H1 (cell line): ENCODE data around the gene SNX25. TPM values are rescaled to one million over a fixed set of nuclear protein-coding genes. Genes with fewer than 3 reads are reported as not detected.

ENCODE experiments used
- CHD1 ChIP-seq: IDR thresholded peaks from 2 replicates; pipeline ENCODE4 v1.6.1; 2012; ENCODE audit warnings: low read depth, low read length, improper control_type of control experiment
- KDM1A ChIP-seq: fragments of 200-600, 300-600 bp; sonication (generic); IDR thresholded peaks from 2 replicates; pipeline ENCODE4 v1.7.1; 2016; ENCODE audit warnings: mild to moderate bottlenecking, low read length, borderline replicate concordance
- KDM4A ChIP-seq: IDR thresholded peaks from one replicate; pipeline ENCODE4 v1.7.1; 2012; ENCODE audit warnings: low read depth, mild to moderate bottlenecking, moderate library complexity, low read length, inconsistent platforms; ENCODE audit not compliant: severe bottlenecking
- KDM5A ChIP-seq: fragments of 200-600 bp; IDR thresholded peaks from 2 replicates; pipeline ENCODE4 v1.7.1; 2012; ENCODE audit warnings: mild to moderate bottlenecking, low read length, inconsistent platforms, mixed read lengths
- PHF8 ChIP-seq: fragments of 200-600 bp; sonication (generic); conservative IDR thresholded peaks from 2 replicates; pipeline ENCODE4 v1.7.1; 2012; ENCODE audit warnings: low read depth, mild to moderate bottlenecking, inconsistent platforms, low read length, moderate library complexity
- SP1 ChIP-seq: IDR thresholded peaks from 2 replicates; pipeline ENCODE4 v1.6.1; 2011; ENCODE audit warnings: low read depth, low read length
- polyA plus RNA-seq, 7 experiments: library from polyadenylated mRNA; depleted of rRNA in 3 of 7; stranded (reverse) in 5 of 7; unstranded in 2 of 7; fragments of >200 nt in 5 of 7; fragments of 200-250 nt in 2 of 7; gene quantifications; 1 replicate in 5 of 7; 2 replicates in 1 of 7; 4 replicates in 1 of 7; pipeline versions ENCODE4 v1.2.1 to v1.2.3, GENCODE V29; 2011 to 2013; ENCODE audit warnings: missing spikeins in 2 of 7, mixed read lengths in 2 of 7
- total RNA-seq: library from RNA; stranded (reverse); fragmentation: NEBNext Ultra II Directional; extraction: Animal tissue kit (Norgen Biotek cat#: 25700); gene quantifications from 2 replicates; pipeline ENCODE4 v1.2.1, GENCODE V29; 2021
- TF ChIP-seq, protein P1 (sequence below): fragments of 300-600 bp; sonication (generic); IDR thresholded peaks from 2 replicates; pipeline ENCODE4 v1.7.1; 2012; ENCODE audit warnings: low read length, moderate library complexity, mild to moderate bottlenecking, inconsistent platforms; ENCODE audit not compliant: insufficient replicate concordance
- TF ChIP-seq, protein P2 (sequence below): IDR thresholded peaks from 2 replicates; pipeline ENCODE4 v1.6.1; 2012; ENCODE audit warnings: inconsistent platforms
- TF ChIP-seq, protein P3 (sequence below): IDR thresholded peaks from 2 replicates; pipeline ENCODE4 v1.6.1; 2012; ENCODE audit warnings: low read length, inconsistent platforms

SNX25 gene
- total and polyA plus RNA-seq, 2 of the 8 experiments (the other 6 are each of a cell fraction or from before 2014, with no cell fraction given): 5.4 to 19.9 TPM

DNA sequence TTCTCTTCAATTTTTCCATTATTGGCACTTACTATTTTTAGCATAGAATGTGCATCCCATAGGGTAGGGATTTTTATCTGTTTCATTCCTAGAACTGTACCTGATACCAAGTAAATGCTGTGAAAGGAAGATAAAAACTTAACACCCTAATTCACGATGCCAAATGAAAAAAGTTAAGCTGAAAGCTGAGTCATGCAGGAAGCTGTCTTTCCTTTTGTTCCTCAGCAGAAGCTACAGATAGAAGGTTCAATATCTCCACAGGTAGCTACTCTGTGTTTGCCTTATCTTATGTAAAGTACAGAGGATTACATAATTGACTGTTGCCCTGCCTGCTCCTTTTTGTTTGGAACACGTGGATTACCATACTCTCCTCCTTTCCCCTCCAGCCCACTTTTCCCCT lies 109.3 kb downstream of the SNX25 start (continued):
- TF ChIP-seq, protein P1, sequence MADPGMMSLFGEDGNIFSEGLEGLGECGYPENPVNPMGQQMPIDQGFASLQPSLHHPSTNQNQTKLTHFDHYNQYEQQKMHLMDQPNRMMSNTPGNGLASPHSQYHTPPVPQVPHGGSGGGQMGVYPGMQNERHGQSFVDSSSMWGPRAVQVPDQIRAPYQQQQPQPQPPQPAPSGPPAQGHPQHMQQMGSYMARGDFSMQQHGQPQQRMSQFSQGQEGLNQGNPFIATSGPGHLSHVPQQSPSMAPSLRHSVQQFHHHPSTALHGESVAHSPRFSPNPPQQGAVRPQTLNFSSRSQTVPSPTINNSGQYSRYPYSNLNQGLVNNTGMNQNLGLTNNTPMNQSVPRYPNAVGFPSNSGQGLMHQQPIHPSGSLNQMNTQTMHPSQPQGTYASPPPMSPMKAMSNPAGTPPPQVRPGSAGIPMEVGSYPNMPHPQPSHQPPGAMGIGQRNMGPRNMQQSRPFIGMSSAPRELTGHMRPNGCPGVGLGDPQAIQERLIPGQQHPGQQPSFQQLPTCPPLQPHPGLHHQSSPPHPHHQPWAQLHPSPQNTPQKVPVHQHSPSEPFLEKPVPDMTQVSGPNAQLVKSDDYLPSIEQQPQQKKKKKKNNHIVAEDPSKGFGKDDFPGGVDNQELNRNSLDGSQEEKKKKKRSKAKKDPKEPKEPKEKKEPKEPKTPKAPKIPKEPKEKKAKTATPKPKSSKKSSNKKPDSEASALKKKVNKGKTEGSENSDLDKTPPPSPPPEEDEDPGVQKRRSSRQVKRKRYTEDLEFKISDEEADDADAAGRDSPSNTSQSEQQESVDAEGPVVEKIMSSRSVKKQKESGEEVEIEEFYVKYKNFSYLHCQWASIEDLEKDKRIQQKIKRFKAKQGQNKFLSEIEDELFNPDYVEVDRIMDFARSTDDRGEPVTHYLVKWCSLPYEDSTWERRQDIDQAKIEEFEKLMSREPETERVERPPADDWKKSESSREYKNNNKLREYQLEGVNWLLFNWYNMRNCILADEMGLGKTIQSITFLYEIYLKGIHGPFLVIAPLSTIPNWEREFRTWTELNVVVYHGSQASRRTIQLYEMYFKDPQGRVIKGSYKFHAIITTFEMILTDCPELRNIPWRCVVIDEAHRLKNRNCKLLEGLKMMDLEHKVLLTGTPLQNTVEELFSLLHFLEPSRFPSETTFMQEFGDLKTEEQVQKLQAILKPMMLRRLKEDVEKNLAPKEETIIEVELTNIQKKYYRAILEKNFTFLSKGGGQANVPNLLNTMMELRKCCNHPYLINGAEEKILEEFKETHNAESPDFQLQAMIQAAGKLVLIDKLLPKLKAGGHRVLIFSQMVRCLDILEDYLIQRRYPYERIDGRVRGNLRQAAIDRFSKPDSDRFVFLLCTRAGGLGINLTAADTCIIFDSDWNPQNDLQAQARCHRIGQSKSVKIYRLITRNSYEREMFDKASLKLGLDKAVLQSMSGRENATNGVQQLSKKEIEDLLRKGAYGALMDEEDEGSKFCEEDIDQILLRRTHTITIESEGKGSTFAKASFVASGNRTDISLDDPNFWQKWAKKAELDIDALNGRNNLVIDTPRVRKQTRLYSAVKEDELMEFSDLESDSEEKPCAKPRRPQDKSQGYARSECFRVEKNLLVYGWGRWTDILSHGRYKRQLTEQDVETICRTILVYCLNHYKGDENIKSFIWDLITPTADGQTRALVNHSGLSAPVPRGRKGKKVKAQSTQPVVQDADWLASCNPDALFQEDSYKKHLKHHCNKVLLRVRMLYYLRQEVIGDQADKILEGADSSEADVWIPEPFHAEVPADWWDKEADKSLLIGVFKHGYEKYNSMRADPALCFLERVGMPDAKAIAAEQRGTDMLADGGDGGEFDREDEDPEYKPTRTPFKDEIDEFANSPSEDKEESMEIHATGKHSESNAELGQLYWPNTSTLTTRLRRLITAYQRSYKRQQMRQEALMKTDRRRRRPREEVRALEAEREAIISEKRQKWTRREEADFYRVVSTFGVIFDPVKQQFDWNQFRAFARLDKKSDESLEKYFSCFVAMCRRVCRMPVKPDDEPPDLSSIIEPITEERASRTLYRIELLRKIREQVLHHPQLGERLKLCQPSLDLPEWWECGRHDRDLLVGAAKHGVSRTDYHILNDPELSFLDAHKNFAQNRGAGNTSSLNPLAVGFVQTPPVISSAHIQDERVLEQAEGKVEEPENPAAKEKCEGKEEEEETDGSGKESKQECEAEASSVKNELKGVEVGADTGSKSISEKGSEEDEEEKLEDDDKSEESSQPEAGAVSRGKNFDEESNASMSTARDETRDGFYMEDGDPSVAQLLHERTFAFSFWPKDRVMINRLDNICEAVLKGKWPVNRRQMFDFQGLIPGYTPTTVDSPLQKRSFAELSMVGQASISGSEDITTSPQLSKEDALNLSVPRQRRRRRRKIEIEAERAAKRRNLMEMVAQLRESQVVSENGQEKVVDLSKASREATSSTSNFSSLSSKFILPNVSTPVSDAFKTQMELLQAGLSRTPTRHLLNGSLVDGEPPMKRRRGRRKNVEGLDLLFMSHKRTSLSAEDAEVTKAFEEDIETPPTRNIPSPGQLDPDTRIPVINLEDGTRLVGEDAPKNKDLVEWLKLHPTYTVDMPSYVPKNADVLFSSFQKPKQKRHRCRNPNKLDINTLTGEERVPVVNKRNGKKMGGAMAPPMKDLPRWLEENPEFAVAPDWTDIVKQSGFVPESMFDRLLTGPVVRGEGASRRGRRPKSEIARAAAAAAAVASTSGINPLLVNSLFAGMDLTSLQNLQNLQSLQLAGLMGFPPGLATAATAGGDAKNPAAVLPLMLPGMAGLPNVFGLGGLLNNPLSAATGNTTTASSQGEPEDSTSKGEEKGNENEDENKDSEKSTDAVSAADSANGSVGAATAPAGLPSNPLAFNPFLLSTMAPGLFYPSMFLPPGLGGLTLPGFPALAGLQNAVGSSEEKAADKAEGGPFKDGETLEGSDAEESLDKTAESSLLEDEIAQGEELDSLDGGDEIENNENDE: peak; percentile 63
- no peak for TF ChIP-seq KDM5A
- no peak for TF ChIP-seq CHD1
- TF ChIP-seq KDM1A: no peak
- 0 out of 2 replicates have a peak, but pooled peaks have one; percentile 18 for TF ChIP-seq SP1
- TF ChIP-seq, protein P2, sequence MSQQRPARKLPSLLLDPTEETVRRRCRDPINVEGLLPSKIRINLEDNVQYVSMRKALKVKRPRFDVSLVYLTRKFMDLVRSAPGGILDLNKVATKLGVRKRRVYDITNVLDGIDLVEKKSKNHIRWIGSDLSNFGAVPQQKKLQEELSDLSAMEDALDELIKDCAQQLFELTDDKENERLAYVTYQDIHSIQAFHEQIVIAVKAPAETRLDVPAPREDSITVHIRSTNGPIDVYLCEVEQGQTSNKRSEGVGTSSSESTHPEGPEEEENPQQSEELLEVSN: peak; percentile 13; the same call in 1 of the 2 replicates
- no peak for TF ChIP-seq KDM4A
- no peak for TF ChIP-seq PHF8
- TF ChIP-seq, protein P3, sequence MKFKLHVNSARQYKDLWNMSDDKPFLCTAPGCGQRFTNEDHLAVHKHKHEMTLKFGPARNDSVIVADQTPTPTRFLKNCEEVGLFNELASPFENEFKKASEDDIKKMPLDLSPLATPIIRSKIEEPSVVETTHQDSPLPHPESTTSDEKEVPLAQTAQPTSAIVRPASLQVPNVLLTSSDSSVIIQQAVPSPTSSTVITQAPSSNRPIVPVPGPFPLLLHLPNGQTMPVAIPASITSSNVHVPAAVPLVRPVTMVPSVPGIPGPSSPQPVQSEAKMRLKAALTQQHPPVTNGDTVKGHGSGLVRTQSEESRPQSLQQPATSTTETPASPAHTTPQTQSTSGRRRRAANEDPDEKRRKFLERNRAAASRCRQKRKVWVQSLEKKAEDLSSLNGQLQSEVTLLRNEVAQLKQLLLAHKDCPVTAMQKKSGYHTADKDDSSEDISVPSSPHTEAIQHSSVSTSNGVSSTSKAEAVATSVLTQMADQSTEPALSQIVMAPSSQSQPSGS: peak; percentile 91
